Right atrium auricular region (tissue), 2 donors: ENCODE data around the gene NR1D2. TPM values are rescaled to one million over a fixed set of nuclear protein-coding genes. Genes with fewer than 3 reads are reported as not detected.

ENCODE experiments used
- DNase-seq: peaks from one replicate; pipeline ENCODE4 v3.0.0-alpha.2; 2019; ENCODE audit warnings: low spot score
- H3K27ac ChIP-seq, 2 donors: fragments of 200-600 bp; sonication (generic); 1 replicate in 1 of 2; 2 replicates in 1 of 2; pipeline ENCODE4 v1.5.1; 2016 to 2019
- H3K27me3 ChIP-seq, 2 donors: fragments of 200-600 bp; sonication (generic); one replicate each; pipeline versions ENCODE4 v1.5.1 to v1.6.0; 2017 to 2019
- H3K36me3 ChIP-seq: fragments of 200-600 bp; sonication (generic); one replicate; pipeline ENCODE4 v1.5.1; 2016
- H3K4me1 ChIP-seq, 2 donors: fragments of 200-600 bp; sonication (generic); one replicate each; pipeline versions ENCODE4 v1.5.1 to v1.6.0; 2017 to 2019
- H3K4me3 ChIP-seq, 2 donors: fragments of 200-600 bp; sonication (generic); 1 replicate in 1 of 2; 2 replicates in 1 of 2; pipeline ENCODE4 v1.5.1; 2017 to 2019; ENCODE audit warnings: mild to moderate bottlenecking in 1 of 2, moderate library complexity in 1 of 2
- H3K9me3 ChIP-seq, 2 donors: fragments of 200-600 bp; sonication (generic); one replicate each; pipeline ENCODE4 v1.5.1; 2019
- CTCF ChIP-seq, 2 donors: fragments of 200-600 bp; sonication (generic); IDR thresholded peaks; one replicate each; pipeline ENCODE4 v1.5.1; 2019; ENCODE audit warnings: antibody characterized with exemption in 2 of 2
- total RNA-seq, 2 donors: library from RNA; depleted of rRNA; stranded (reverse); fragments of >200 nt; gene quantifications; one replicate each; pipeline ENCODE4 v1.1.0, GENCODE V29; 2016

Gene NR1D2
- total RNA-seq, 2 donors from 2014 or later: 15.8 to 27.7 TPM

GRCh38 chr3:24017305-24017704 lies 72.2 kb downstream of the NR1D2 start:
- Histone ChIP-seq H3K9me3 (no peaks in the 10 kb centered on the region), H3K36me3 (no peaks in the 10 kb centered on the region), H3K4me1 (no peaks in the 10 kb centered on the region), H3K27me3 (no peaks in the 10 kb centered on the region), H3K4me3 (no peak overlapping the region), H3K27ac (no peak overlapping the region)
- DNase-seq: no peak
- no peak for TF ChIP-seq CTCF (IDR thresholded peaks at IDR 0.05)

GRCh38 chr3:24018784-24019570 lies 73.9 kb downstream of the NR1D2 start:
- no peaks in the 10 kb centered on the region for H3K27me3 ChIP-seq
- no peaks in the 10 kb centered on the region for H3K4me1 ChIP-seq
- no peaks in the 10 kb centered on the region for H3K36me3 ChIP-seq
- no peak for TF ChIP-seq CTCF (IDR thresholded peaks at IDR 0.05)
- no peak overlapping the region for H3K27ac ChIP-seq
- H3K4me3 ChIP-seq: no peak overlapping the region
- DNase-seq: no peak
- H3K9me3 ChIP-seq: no peaks in the 10 kb centered on the region

GRCh38 chr3:24019585-24019984 lies 74.5 kb downstream of the NR1D2 start:
- TF ChIP-seq CTCF (IDR thresholded peaks at IDR 0.05): no peak
- H3K27me3 ChIP-seq: no peaks in the 10 kb centered on the region
- H3K36me3 ChIP-seq: no peaks in the 10 kb centered on the region
- no peaks in the 10 kb centered on the region for H3K9me3 ChIP-seq
- no peak overlapping the region for H3K27ac ChIP-seq
- H3K4me3 ChIP-seq: no peak overlapping the region
- no peak for DNase-seq
- H3K4me1 ChIP-seq: no peaks in the 10 kb centered on the region

GRCh38 chr3:24020036-24020691 lies 75.1 kb downstream of the NR1D2 start:
- H3K4me1 ChIP-seq: no peaks in the 10 kb centered on the region
- H3K27ac ChIP-seq: no peak overlapping the region
- DNase-seq: no peak
- no peaks in the 10 kb centered on the region for H3K27me3 ChIP-seq
- H3K9me3 ChIP-seq: no peaks in the 10 kb centered on the region
- H3K4me3 ChIP-seq: no peak overlapping the region
- no peak for TF ChIP-seq CTCF (IDR thresholded peaks at IDR 0.05)
- no peaks in the 10 kb centered on the region for H3K36me3 ChIP-seq

- TF ChIP-seq CTCF (IDR thresholded peaks at IDR 0.05): no peak
- no peaks in the 10 kb centered on the region for H3K9me3 ChIP-seq
- H3K4me1 ChIP-seq: no peaks in the 10 kb centered on the region
- no peaks in the 10 kb centered on the region for H3K36me3 ChIP-seq
- DNase-seq: no peak
- H3K27me3 ChIP-seq: no peaks in the 10 kb centered on the region
- no peak overlapping the region for H3K4me3 ChIP-seq
- H3K27ac ChIP-seq: no peak overlapping the region
Observed at GRCh38 chr3:24023197-24023596, 78.1 kb downstream of the NR1D2 start.
